Measurements from ENCODE around the gene CST8.

CST8 gene

DNA sequence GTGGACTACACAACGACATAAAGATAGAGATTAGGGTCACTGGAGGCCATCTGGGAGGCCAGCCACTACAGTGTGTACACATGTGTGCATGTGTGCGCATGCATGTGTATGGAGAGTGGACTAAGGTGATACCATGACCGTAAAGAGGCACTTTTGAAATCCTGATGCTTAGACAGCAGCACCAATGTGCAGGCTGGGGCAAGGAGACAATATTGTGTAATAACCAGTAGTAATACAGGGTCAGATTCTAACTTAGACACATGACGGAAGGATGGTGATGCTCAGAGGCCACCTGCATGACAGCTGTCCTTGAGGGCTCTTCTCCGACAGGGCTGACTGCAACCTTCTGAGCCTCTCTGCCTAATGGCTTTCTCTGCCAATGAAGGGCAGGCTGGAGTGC lies 51.9 kb downstream of the CST8 start:
- no peak overlapping the region for H3K4me3 ChIP-seq (ENCODE audit: low read depth, low read length)
- no peak for TF ChIP-seq MYC (IDR thresholded peaks at IDR 0.05; ENCODE audit: low read depth, low read length)
- TF ChIP-seq, protein P1, sequence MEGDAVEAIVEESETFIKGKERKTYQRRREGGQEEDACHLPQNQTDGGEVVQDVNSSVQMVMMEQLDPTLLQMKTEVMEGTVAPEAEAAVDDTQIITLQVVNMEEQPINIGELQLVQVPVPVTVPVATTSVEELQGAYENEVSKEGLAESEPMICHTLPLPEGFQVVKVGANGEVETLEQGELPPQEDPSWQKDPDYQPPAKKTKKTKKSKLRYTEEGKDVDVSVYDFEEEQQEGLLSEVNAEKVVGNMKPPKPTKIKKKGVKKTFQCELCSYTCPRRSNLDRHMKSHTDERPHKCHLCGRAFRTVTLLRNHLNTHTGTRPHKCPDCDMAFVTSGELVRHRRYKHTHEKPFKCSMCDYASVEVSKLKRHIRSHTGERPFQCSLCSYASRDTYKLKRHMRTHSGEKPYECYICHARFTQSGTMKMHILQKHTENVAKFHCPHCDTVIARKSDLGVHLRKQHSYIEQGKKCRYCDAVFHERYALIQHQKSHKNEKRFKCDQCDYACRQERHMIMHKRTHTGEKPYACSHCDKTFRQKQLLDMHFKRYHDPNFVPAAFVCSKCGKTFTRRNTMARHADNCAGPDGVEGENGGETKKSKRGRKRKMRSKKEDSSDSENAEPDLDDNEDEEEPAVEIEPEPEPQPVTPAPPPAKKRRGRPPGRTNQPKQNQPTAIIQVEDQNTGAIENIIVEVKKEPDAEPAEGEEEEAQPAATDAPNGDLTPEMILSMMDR (IDR thresholded peaks at IDR 0.05; ENCODE audit: low read depth, low read length), result no peak
- no peak for TF ChIP-seq POLR2A (IDR thresholded peaks at IDR 0.05; ENCODE audit: extremely low read depth, insufficient read length)
- TF ChIP-seq, protein P2, sequence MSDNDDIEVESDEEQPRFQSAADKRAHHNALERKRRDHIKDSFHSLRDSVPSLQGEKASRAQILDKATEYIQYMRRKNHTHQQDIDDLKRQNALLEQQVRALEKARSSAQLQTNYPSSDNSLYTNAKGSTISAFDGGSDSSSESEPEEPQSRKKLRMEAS (IDR thresholded peaks at IDR 0.05; ENCODE audit: low read depth, low read length), result no peak
- no peak for DNase-seq (ENCODE audit: low read depth)

DNA sequence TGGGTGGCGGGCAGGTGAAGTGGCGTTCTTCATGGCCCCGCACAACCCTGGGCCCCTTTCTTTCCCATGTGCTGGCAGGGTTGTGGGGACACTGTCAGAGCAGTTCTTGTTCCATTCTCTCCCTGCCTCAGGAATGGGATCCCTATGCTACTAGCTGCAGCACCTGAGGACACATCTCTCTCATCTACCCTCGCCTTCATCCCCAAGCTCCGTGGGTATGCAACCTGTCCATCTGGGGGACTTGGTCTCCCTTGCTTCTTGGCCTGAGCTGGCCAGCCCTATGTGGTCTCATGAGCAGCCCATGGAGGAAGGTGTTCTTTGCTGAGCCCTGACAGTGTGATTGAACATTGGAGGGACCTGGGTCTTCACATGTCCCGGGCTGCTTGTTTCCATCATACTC lies 53.2 kb downstream of the CST8 start:
- DNase-seq (ENCODE audit: low read depth), result no peak
- TF ChIP-seq, protein P2 (IDR thresholded peaks at IDR 0.05; ENCODE audit: low read depth, low read length), result no peak
- no peak for TF ChIP-seq POLR2A (IDR thresholded peaks at IDR 0.05; ENCODE audit: extremely low read depth, insufficient read length)
- no peak for TF ChIP-seq MYC (IDR thresholded peaks at IDR 0.05; ENCODE audit: low read depth, low read length)
- TF ChIP-seq, protein P1 (IDR thresholded peaks at IDR 0.05; ENCODE audit: low read depth, low read length), result no peak
- H3K4me3 ChIP-seq (ENCODE audit: low read depth, low read length), result no peak overlapping the region

Data from NB4 (cell line).